NCI-H226 (cell line): ENCODE data around the gene DEDD.

Experiments used
- DNase-seq: peaks from one replicate; pipeline ENCODE4 v3.0.0-alpha.2; 2015

DEDD gene

GRCh38 chr1:161090617-161091016, 41.9 kb downstream of the DEDD start:
- no peak for DNase-seq

GRCh38 chr1:161089938-161090337, 42.5 kb downstream of the DEDD start:
- no peak for DNase-seq

- no peak for DNase-seq
Measured at GRCh38 chr1:161089251-161089924, 43.1 kb downstream of the DEDD start, which contains the start of gene NECTIN4. NECTIN4 (minus strand) TSS chr1:161089558; CDS start chr1:161089296, 262 bp downstream.

- peak; percentile 55 for DNase-seq
Measured at GRCh38 chr1:161088587-161089110, 43.8 kb downstream of the DEDD start.

- no peak for DNase-seq
Measured at GRCh38 chr1:161086457-161086856, 46.0 kb downstream of the DEDD start.

- no peak for DNase-seq
Measured at GRCh38 chr1:161085165-161085564, 47.3 kb downstream of the DEDD start.

GRCh38 chr1:161084597-161084988, 47.9 kb downstream of the DEDD start:
- no peak for DNase-seq

GRCh38 chr1:161083748-161084596, 48.5 kb downstream of the DEDD start:
- DNase-seq, result no peak

- peak; percentile 96 for DNase-seq
Measured at GRCh38 chr1:161082996-161083747, 49.3 kb downstream of the DEDD start.

- no peak for DNase-seq
Measured at GRCh38 chr1:161082483-161082882, 50.0 kb downstream of the DEDD start.

GRCh38 chr1:161081519-161081918, 50.9 kb downstream of the DEDD start:
- DNase-seq, result no peak

GRCh38 chr1:161080441-161081405, 51.7 kb downstream of the DEDD start:
- peak; percentile 71 for DNase-seq

GRCh38 chr1:161079436-161080110, 52.9 kb downstream of the DEDD start:
- no peak for DNase-seq

- no peak for DNase-seq
Measured at GRCh38 chr1:161077426-161077825, 55.0 kb downstream of the DEDD start.

GRCh38 chr1:161076410-161076809, 56.1 kb downstream of the DEDD start:
- no peak for DNase-seq

- DNase-seq, result no peak
Measured at GRCh38 chr1:161074676-161075368, 57.6 kb downstream of the DEDD start.

GRCh38 chr1:161073474-161074121, 58.9 kb downstream of the DEDD start:
- no peak for DNase-seq

- no peak for DNase-seq
Measured at GRCh38 chr1:161072751-161073449, 59.6 kb downstream of the DEDD start.

GRCh38 chr1:161071886-161072371, 60.5 kb downstream of the DEDD start:
- DNase-seq, result peak; percentile 27
